Neural cell (in vitro differentiated cells): ENCODE data around the gene VSTM4. TPM values are rescaled to one million over a fixed set of nuclear protein-coding genes. Genes with fewer than 3 reads are reported as not detected.

Experiments
- H2AFZ ChIP-seq: fragments of 200-600, 300-800 bp; sonication (generic), shearing (Covaris generic); 2 replicates; pipeline ENCODE4 v1.6.0; 2014; ENCODE audit warnings: low read depth, mild to moderate bottlenecking, antibody characterized with exemption, low read length, moderate library complexity
- H3F3A ChIP-seq: fragments of 200-600 bp; shearing (Covaris generic); 2 replicates; pipeline ENCODE4 v1.6.1; 2016; ENCODE audit warnings: mild to moderate bottlenecking, moderate library complexity, mixed read lengths, antibody characterized with exemption, low read length; ENCODE audit not compliant: insufficient read depth, poor library complexity, severe bottlenecking
- H3K27ac ChIP-seq: fragments of 200-600, 300-800 bp; sonication (generic), shearing (Covaris generic); 2 replicates; pipeline ENCODE4 v1.5.1; 2014; ENCODE audit warnings: mild to moderate bottlenecking, low read length, moderate library complexity
- H3K27me3 ChIP-seq: fragments of 300-800, 200-600 bp; sonication (generic), shearing (Covaris generic); 2 replicates; pipeline ENCODE4 v1.6.0; 2014; ENCODE audit warnings: mild to moderate bottlenecking, low read depth, low read length, moderate library complexity; ENCODE audit not compliant: insufficient read depth
- H3K36me3 ChIP-seq: fragments of 300-800, 200-600 bp; sonication (generic), shearing (Covaris generic); 2 replicates; pipeline ENCODE4 v1.5.1; 2014; ENCODE audit warnings: mild to moderate bottlenecking, antibody characterized with exemption, low read length, moderate library complexity; ENCODE audit not compliant: insufficient read depth
- H3K4me2 ChIP-seq: fragments of 300-800, 200-600 bp; sonication (generic), shearing (Covaris generic); 2 replicates; pipeline ENCODE4 v1.6.0; 2014; ENCODE audit warnings: mild to moderate bottlenecking, low read length
- H3K4me3 ChIP-seq: fragments of 300-800, 200-600 bp; sonication (generic), shearing (Covaris generic); 2 replicates; pipeline ENCODE4 v1.5.1; 2014; ENCODE audit warnings: mild to moderate bottlenecking, low read length, moderate library complexity
- H3K79me2 ChIP-seq: fragments of 200-600 bp; shearing (Covaris generic); replicated peaks from 2 replicates; pipeline ENCODE4 v1.6.0; 2014; ENCODE audit warnings: mild to moderate bottlenecking, low read length, moderate library complexity; ENCODE audit not compliant: insufficient read depth
- H3K9ac ChIP-seq: fragments of 300-800, 200-600 bp; sonication (generic), shearing (Covaris generic); 2 replicates; pipeline ENCODE4 v1.6.1; 2016; ENCODE audit warnings: mild to moderate bottlenecking, low read length, mixed read lengths
- H3K9me2 ChIP-seq: fragments of 200-600 bp; shearing (Covaris generic); 2 replicates; pipeline ENCODE4 v1.6.1; 2016; ENCODE audit warnings: mild to moderate bottlenecking, low read length, mixed read lengths; ENCODE audit not compliant: insufficient read depth
- H3K9me3 ChIP-seq: fragments of 200-600, 300-800 bp; sonication (generic), shearing (Covaris generic); 2 replicates; pipeline ENCODE4 v1.6.1; 2016; ENCODE audit warnings: mild to moderate bottlenecking, mixed run types, low read length, moderate library complexity, mixed read lengths
- H4K20me1 ChIP-seq: fragments of 200-600 bp; shearing (Covaris generic); 2 replicates; pipeline ENCODE4 v1.6.1; 2016; ENCODE audit warnings: mild to moderate bottlenecking, mixed run types; ENCODE audit not compliant: insufficient read depth
- CTCF ChIP-seq: fragments of 450-650 bp; IDR thresholded peaks from 2 replicates; pipeline ENCODE4 v1.5.1; 2014; ENCODE audit warnings: antibody characterized with exemption, mild to moderate bottlenecking, moderate library complexity; ENCODE audit not compliant: poor library complexity, severe bottlenecking
- EP300 ChIP-seq: fragments of 450-650 bp; conservative IDR thresholded peaks from 2 replicates; pipeline ENCODE4 v1.6.1; 2014; ENCODE audit warnings: antibody characterized with exemption, mild to moderate bottlenecking, moderate library complexity; ENCODE audit not compliant: poor library complexity, severe bottlenecking
- EZH2 ChIP-seq: fragments of 200-600, 300-800 bp; shearing (Covaris generic), sonication (generic); IDR thresholded peaks from 2 replicates; pipeline ENCODE4 v1.6.1; 2014; ENCODE audit warnings: antibody characterized with exemption, low read length, borderline replicate concordance, mild to moderate bottlenecking; ENCODE audit not compliant: insufficient read depth, poor library complexity, severe bottlenecking
- MXI1 ChIP-seq: fragments of 450-650 bp; conservative IDR thresholded peaks from 2 replicates; pipeline ENCODE4 v1.6.1; 2014; ENCODE audit warnings: antibody characterized with exemption, mild to moderate bottlenecking; ENCODE audit not compliant: poor library complexity, severe bottlenecking
- POLR2AphosphoS5 ChIP-seq: IDR thresholded peaks from 2 replicates; pipeline ENCODE4 v1.6.1; 2012
- RAD21 ChIP-seq: fragments of 450-650 bp; conservative IDR thresholded peaks from 2 replicates; pipeline ENCODE4 v1.6.1; 2014; ENCODE audit warnings: antibody characterized with exemption, mild to moderate bottlenecking, moderate library complexity
- REST ChIP-seq: IDR thresholded peaks from 2 replicates; pipeline ENCODE4 v1.6.1; 2012; ENCODE audit warnings: borderline replicate concordance
- SMC3 ChIP-seq: fragments of 450-650 bp; conservative IDR thresholded peaks from 2 replicates; pipeline ENCODE4 v1.6.1; 2014; ENCODE audit warnings: antibody characterized with exemption, mild to moderate bottlenecking, moderate library complexity; ENCODE audit not compliant: poor library complexity
- TAF1 ChIP-seq: IDR thresholded peaks from 2 replicates; pipeline ENCODE4 v1.6.1; 2012; ENCODE audit warnings: low read depth
- polyA plus RNA-seq: library from polyadenylated mRNA; depleted of rRNA; stranded (reverse); fragments of >200 nt; gene quantifications from 2 replicates; pipeline ENCODE4 v1.2.3, GENCODE V29; 2014

The VSTM4 gene
- polyA plus RNA-seq, 1 donor from 2014 or later, result 0.52 TPM

GRCh38 chr10:49021685-49022084 lies 93.6 kb downstream of the VSTM4 start:
- no peak overlapping the region for H2AFZ ChIP-seq
- no peaks in the 10 kb centered on the region for H4K20me1 ChIP-seq
- H3K27ac ChIP-seq, result no peak overlapping the region
- H3K9me2 ChIP-seq, result no peaks in the 10 kb centered on the region
- H3K9me3 ChIP-seq, result no peaks in the 10 kb centered on the region
- H3K36me3 ChIP-seq, result no peaks in the 10 kb centered on the region
- no peak overlapping the region for H3K4me3 ChIP-seq
- no peak overlapping the region for H3K4me2 ChIP-seq
- no peaks in the 10 kb centered on the region for H3K79me2 ChIP-seq
- H3K27me3 ChIP-seq, result no peaks in the 10 kb centered on the region
- H3K9ac ChIP-seq, result no peak overlapping the region
- no peaks in the 10 kb centered on the region for H3F3A ChIP-seq
- TF ChIP-seq EZH2, result no peak
- no peak for TF ChIP-seq CTCF
- TF ChIP-seq RAD21, result no peak
- no peak for TF ChIP-seq TAF1
- no peak for TF ChIP-seq POLR2AphosphoS5

- H3K9me2 ChIP-seq, result no peaks in the 10 kb centered on the region
- no peaks in the 10 kb centered on the region for H3F3A ChIP-seq
- H3K27me3 ChIP-seq, result no peaks in the 10 kb centered on the region
- H3K27ac ChIP-seq, result no peak overlapping the region
- no peaks in the 10 kb centered on the region for H3K79me2 ChIP-seq
- H2AFZ ChIP-seq, result no peak overlapping the region
- H3K4me3 ChIP-seq, result no peak overlapping the region
- no peaks in the 10 kb centered on the region for H4K20me1 ChIP-seq
- no peak overlapping the region for H3K4me2 ChIP-seq
- TF ChIP-seq CTCF (no peak), POLR2AphosphoS5 (no peak), EP300 (no peak), EZH2 (no peak), TAF1 (no peak), MXI1 (no peak)
- no peak overlapping the region for H3K9ac ChIP-seq
- H3K36me3 ChIP-seq, result no peaks in the 10 kb centered on the region
- H3K9me3 ChIP-seq, result no peaks in the 10 kb centered on the region
Measured at GRCh38 chr10:49015700-49016099, 99.6 kb downstream of the VSTM4 start.

- H3K4me2 ChIP-seq, result no peak overlapping the region
- no peak overlapping the region for H3K4me3 ChIP-seq
- H2AFZ ChIP-seq, result no peak overlapping the region
- no peaks in the 10 kb centered on the region for H3K9me3 ChIP-seq
- no peaks in the 10 kb centered on the region for H3F3A ChIP-seq
- H3K79me2 ChIP-seq, result no peaks in the 10 kb centered on the region
- no peak overlapping the region for H3K9ac ChIP-seq
- no peak for TF ChIP-seq POLR2AphosphoS5
- TF ChIP-seq SMC3, result no peak
- TF ChIP-seq CTCF, result no peak
- no peak for TF ChIP-seq TAF1
- no peak for TF ChIP-seq EZH2
- no peak for TF ChIP-seq EP300
- TF ChIP-seq MXI1, result no peak
- no peak for TF ChIP-seq REST
- no peak for TF ChIP-seq RAD21
- no peak overlapping the region for H3K27ac ChIP-seq
- no peaks in the 10 kb centered on the region for H3K27me3 ChIP-seq
- H3K36me3 ChIP-seq, result no peaks in the 10 kb centered on the region
- H3K9me2 ChIP-seq, result no peaks in the 10 kb centered on the region
- H4K20me1 ChIP-seq, result no peaks in the 10 kb centered on the region
Measured at GRCh38 chr10:49012603-49013002, 102.7 kb downstream of the VSTM4 start.
